Middle frontal gyrus (tissue), 1 donor: ENCODE data around the gene IFI44.

Source experiments
- DNase-seq: peaks from one replicate; pipeline ENCODE4 v3.0.0-alpha.2; 2015; ENCODE audit warnings: low spot score; ENCODE audit errors: extremely low spot score

Gene IFI44

GRCh38 chr1:78649628-78650027 lies at the start of gene IFI44:
Gene IFI44 (plus strand): TSS chr1:78649831. CDS start chr1:78650196, 365 bp downstream.
- peak; percentile 29 for DNase-seq

DNA sequence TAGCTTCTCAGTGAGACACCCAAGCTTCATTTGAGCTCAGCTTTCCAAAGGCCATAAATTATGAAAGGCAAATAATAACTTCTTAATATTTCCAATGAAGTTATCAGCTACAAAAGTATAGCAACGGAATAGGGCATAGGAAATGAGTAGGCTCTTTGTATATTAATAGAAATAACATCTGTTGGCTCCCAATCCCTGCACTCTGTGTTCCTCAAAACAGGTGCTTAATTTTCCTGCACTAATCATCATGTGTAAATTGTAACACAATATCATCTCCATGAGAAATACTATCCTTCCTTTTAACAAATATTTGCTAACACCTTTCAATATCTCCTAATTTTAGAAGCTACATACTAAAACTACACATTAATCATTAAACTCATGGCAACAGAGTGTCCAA lies 48.6 kb upstream of the IFI44 start:
- no peak for DNase-seq

DNA sequence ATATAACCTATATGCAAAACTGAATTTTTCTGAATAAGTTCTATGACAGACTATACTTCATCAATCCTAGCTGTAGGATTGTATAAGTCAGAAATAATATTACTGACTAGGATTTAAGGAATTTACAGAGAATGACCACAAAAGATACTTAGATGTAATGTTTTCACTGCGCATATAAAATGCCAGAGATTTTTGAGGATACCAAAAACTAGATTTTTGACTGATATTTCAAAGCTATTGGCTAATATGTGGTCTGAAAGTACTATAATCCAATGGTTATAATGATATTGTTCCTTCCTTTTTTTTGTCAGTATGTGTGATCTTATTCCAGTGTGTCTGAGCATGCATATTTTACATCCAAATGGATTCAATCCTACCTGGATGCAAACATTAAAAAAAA lies 46.4 kb upstream of the IFI44 start:
- no peak for DNase-seq

DNA sequence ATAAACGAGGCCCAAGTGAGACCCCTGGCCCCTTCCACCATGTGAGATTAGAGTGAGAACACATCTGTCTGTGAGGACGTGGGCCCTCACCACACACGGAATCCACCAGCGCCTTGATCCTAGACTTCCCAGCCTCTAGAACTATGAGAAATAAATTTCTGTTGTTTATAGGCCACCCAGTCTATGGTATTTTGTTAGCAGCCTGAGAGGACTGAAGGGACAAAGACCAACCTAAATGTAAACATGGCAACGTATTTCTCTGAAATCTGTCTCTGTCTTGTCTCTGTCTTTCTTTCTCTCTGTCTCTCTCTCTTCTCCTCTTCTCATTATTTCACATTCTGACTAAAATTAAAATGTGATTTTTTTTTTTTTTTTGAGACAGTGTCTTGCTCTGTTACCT lies 45.0 kb upstream of the IFI44 start:
- no peak for DNase-seq

DNA sequence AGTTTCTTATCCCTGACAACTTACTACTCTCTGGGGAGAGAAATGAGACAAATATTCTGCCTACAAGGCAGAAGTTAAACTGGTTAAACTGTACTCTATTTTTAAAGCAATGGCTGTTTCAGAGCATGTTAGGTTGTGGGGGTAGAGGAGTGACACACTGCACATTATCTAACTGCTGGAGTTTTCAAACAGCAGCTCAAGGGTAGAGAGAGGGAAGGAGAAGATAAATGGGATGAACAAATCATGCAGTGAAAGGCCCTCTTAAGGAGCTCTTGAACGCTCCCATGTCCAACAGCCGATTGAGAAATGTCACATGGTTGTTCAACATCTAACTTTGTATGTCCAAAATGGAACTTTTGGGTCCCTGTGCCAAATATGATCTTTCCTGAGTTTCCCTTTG lies 43.4 kb upstream of the IFI44 start:
- no peak for DNase-seq

DNA sequence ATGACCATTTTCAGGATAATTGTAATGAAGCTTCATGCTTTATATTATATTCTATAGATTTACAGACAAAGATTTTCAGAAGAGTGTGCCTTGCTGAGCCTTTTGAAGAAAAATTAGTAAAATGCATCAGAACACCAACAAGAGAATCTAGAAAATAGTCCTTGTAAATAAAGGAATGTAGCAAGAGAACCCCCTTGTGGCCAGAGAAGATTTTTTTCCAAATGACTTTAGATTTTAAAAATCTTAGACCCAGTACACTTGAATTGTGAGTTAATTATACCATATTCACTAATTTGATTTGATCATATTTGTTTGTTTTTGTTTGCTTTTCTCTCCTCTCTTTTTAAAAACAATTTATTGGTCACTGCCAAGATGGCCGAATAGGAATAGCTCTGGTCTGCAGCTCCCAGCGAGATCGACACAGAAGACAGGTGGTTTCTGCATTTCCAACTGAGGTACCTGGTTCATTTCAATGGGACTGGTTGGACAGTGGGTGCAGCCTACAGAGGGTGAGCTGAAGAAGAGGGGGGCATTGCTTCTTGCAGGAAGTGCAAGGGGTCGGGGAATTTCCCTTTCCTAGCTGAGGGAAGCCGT lies 42.2 kb upstream of the IFI44 start:
- DNase-seq: no peak

DNA sequence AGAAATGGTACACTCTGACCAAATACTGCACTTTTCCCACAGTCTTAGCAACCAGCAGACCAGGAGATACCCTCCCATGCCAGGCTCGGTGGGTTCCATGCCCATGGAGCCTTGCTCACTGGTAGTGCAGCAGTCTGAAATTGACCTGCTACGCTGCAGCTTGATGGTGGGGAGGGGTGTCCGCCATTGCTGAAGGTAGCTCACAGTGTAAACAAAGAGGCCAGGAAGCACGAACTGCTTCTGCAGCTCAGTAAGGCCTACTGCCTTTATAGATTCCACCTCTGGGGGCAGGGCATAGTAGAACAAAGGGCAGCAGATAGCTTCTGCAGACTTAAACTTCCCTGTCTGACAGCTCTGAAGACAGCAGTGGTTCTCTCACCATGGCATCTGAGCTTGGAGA lies 41.7 kb upstream of the IFI44 start:
- no peak for DNase-seq

- DNase-seq: peak; percentile 73
These were observed 32.0 kb upstream of the IFI44 start for GRCh38 chr1:78617615-78618026.

DNA sequence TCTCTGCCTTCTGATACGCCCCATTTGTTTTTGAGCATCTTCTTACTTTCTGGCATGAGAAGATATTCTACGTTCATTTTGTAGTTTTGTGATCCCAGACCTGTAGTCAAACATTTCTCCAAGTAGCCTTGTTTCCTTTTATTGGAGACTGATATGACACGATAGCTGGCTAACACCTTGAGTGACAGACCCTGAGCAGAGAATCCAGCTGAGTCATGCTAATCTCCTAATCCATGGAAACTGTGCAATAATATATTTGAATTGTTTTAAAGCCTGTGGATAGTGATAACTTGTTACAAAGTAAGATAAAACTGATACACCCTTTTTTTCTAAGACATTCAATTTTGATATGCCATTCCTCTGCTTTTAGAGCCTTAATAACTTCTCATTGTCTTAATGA lies 30.6 kb upstream of the IFI44 start:
- no peak for DNase-seq

DNA sequence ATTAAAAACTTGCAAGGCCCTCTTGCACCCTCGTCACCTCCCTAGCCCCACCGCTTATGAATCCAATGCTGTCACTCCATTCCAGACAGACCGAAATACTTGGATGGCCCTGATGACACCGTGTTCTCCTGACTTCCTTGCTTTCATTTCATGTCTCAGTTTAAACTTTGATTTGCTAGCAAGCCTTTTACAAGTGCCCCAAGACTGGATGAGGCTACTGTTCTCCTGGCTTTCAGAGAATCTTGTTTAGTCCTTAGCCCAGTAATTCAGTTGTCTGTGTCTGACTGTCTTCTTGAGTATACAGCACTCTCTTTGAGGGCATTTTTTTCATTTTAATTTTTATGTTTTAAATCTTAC lies 30.2 kb upstream of the IFI44 start:
- DNase-seq: no peak

DNA sequence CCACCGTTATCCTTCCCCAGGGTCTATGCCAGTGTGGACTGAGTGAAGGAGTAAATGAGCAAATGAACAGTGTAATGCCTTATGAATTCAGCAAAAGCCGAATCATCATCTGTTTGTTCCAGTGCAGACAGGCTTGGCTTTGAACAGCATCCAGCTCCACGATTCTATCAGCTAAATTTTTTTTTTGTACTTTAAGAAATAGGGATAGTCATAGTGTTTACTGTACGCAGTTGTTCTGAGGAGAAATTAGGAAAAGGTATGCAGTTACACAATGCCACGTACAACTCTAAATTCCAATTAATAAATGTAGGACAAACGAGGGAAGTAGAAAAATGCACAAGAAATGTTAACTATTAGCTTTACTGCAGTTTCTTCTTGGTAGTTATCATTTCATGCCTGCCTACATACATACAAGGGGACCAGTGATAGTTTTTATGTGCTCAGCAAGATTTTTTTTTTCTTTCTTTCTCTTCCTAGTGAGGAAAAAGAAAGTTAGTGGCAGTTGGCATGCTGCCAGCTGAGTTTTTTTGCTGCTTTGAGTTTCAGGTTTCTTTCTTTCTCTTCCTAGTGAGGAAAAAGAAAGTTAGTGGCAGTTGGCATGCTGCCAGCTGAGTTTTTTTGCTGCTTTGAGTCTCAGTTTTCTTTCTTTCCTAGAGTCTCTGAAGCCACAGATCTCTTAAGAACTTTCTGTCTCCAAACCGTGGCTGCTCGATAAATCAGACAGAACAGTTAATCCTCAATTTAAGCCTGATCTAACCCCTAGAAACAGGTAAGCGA lies 29.6 kb upstream of the IFI44 start, which contains the start of gene IFI44L:
TSS of gene IFI44L (plus strand) at position 646 of the 777 bp plus-strand sequence. CDS start 7,468 bp downstream, outside the sequence.
- no peak for DNase-seq

GRCh38 chr1:78620666-78621065 lies 29.0 kb upstream of the IFI44 start:
- no peak for DNase-seq

GRCh38 chr1:78622548-78622947 lies 27.1 kb upstream of the IFI44 start:
- DNase-seq: no peak

DNA sequence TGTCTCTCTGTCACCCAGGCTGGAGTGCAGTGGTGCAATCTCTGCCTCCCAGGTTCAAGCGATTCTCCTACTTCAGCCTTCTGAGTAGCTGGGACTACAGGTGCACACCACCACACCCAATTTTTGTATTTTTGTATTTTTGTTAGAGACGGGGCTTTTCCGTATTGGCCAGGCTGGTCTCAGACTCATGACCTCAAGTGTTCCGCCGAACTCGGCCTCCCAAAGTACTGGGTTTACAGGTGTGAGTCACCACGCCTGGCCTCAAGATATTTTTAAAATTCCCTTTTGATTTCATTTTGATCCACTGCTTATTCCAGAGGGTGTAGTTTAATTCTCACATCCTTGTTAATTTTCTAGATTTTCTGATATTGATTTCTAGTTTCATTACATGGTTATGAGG lies 25.6 kb upstream of the IFI44 start:
- no peak for DNase-seq

DNA sequence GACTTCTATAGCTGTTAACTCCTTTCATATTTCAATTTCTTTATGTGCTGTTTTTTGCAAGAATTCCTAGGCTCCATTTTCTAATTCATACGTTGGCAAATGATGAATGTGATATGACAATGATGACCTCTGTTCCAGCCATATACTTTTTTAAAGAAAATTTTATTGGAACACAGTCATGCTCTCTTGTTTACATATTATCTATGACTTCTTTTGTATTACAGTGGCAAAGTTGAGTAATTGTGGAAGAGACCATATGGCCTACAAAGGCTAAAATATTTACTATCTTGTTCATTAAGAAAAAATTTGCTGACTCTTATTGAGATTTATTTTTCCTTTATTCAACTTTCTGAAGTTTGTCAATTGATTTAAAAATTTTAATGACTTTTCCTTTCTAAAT lies 22.3 kb upstream of the IFI44 start:
- no peak for DNase-seq

GRCh38 chr1:78630600-78630999 lies 19.0 kb upstream of the IFI44 start:
- DNase-seq: no peak

DNA sequence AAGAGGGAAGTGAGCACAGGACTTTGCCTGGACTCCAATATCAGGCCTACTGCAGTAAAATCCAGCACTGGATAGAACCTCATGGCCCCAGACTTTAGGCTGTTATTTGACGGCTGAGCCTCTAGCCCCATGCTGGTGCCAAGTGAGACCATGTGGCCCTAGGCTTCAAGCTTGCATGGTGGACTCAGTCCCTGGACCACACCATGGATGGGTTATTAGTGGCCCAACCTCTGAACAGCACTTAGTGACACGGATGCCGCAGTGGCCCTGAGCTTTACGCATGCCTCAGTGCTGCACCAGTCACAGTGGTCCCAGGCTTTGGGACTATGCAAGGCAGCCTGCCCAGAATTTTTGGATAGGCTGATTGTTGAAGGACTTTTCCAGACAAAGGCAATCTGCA lies 16.4 kb upstream of the IFI44 start:
- no peak for DNase-seq

DNA sequence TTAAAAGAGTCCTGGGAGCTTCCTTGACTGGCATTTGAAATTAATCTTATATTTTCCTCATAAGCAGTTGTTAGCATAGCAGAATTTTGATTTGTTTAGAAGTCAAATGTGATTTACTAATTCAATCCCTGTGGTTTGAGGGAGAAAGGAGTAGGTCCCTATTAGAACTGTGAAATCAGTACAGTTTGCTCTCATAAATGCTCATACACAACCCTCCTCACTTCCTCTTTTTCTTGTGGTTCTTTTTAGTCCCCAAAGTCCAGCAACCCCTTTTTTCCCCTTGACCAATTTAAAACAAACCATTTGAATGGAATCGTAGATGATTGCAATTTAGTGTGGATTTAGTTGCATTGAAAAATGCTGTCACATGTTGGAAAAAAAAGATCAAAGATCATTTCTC lies 9.2 kb upstream of the IFI44 start:
- DNase-seq: no peak

DNA sequence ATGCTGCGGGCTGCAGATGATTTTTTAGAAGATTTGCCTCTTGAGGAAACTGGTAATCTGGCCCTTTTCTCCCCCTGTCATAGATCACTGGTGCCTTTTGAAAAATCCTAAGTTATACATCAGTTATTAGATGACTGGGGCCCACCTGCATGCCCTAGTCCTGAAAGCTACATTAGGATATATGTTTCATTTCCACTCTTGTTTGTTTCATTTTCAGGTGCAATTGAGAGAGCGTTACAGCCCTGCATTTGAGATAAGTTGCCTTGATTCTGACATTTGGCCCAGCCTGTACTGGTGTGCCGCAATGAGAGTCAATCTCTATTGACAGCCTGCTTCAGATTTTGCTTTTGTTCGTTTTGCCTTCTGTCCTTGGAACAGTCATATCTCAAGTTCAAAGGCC lies 8.1 kb upstream of the IFI44 start:
- DNase-seq: no peak

- DNase-seq: no peak
These were observed 3.9 kb upstream of the IFI44 start for GRCh38 chr1:78645723-78646122.

- DNase-seq: no peak
These were observed 2.4 kb upstream of the IFI44 start for GRCh38 chr1:78647238-78647637.

DNA sequence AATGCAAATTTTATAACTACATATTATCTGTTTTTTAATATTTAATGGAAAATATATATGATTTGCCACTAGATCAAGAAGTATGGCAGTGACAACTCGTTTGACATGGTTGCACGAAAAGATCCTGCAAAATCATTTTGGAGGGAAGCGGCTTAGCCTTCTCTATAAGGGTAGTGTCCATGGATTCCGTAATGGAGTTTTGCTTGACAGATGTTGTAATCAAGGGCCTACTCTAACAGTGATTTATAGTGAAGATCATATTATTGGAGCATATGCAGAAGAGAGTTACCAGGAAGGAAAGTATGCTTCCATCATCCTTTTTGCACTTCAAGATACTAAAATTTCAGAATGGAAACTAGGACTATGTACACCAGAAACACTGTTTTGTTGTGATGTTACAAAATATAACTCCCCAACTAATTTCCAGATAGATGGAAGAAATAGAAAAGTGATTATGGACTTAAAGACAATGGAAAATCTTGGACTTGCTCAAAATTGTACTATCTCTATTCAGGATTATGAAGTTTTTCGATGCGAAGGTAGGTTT lies 556 bp downstream of the IFI44 start:
- no peak for DNase-seq

- DNase-seq: no peak
These were observed 1.6 kb downstream of the IFI44 start for GRCh38 chr1:78651241-78651640.
